Right lobe of liver (tissue), 6 donors: ENCODE results near the gene LIMCH1. TPM values are rescaled to one million over a fixed set of nuclear protein-coding genes. Genes with fewer than 3 reads are reported as not detected.

Source experiments
- ATAC-seq, 4 donors: fragments of 200-7000 bp; cut with Tn5 transposase; one replicate each; pipeline ENCODE4 v1.9.1; 2020; ENCODE audit warnings: mild to moderate bottlenecking in 4 of 4, moderate library complexity in 4 of 4
- DNase-seq, 3 donors: peaks; one replicate each; pipeline ENCODE4 v3.0.0-alpha.2; 2020
- H3K27ac ChIP-seq, 3 donors: fragments of 200-600 bp; one replicate each; pipeline ENCODE4 v1.8.0; 2022
- H3K27me3 ChIP-seq, 2 donors: fragments of 200-600 bp; one replicate each; pipeline ENCODE4 v1.8.0; 2022
- H3K36me3 ChIP-seq, 4 donors: fragments of 200-600 bp; sonication (generic) in 1 of 4; one replicate each; pipeline versions ENCODE4 v1.5.1 to v1.8.0; 2017 to 2022; ENCODE audit warnings: control low read depth in 1 of 4
- H3K4me1 ChIP-seq, 4 donors: fragments of 200-600 bp; sonication (generic) in 1 of 4; one replicate each; pipeline versions ENCODE4 v1.5.1 to v1.8.0; 2017 to 2022; ENCODE audit warnings: control low read depth in 1 of 4
- H3K4me3 ChIP-seq, 3 donors: fragments of 200-600 bp; one replicate each; pipeline ENCODE4 v1.8.0; 2022
- H3K9me3 ChIP-seq, 4 donors: fragments of 200-600 bp; sonication (generic) in 1 of 4; one replicate each; pipeline versions ENCODE4 v1.5.1 to v1.8.0; 2017 to 2022; ENCODE audit warnings: control low read depth in 1 of 4
- CTCF ChIP-seq, 4 donors: fragments of 200-600 bp in 3 of 4; fragments of 450-650 bp in 1 of 4; IDR thresholded peaks; one replicate each; pipeline versions ENCODE4 v1.5.1 to v1.8.0; 2016 to 2022; ENCODE audit warnings: antibody characterized with exemption in 4 of 4, mild to moderate bottlenecking in 2 of 4
- POLR2A ChIP-seq: fragments of 450-650 bp; IDR thresholded peaks from one replicate; pipeline ENCODE4 v1.6.1; 2017; ENCODE audit warnings: antibody characterized with exemption, mild to moderate bottlenecking
- WGBS: methylation state at CpG from one replicate; pipeline ENCODE4 v1.1.6; 2018; ENCODE audit warnings: low coverage, low lambda C conversion rate; ENCODE audit not compliant: insufficient coverage; ENCODE audit errors: missing lambda C conversion rate; 5-methylcytosine and 5-hydroxymethylcytosine counted together
- intact Hi-C, 2 donors: fragments of 100-400 bp; cut with DNase I; formaldehyde crosslinking; loops; one replicate each; pipeline versions ENCODE4 v1.11.2 to v1.14.1; 2022
- total RNA-seq, 6 experiments: library from RNA; depleted of rRNA in 2 of 6; stranded (reverse); fragments of >200 nt in 2 of 6; fragmentation: NEBNext Ultra II Directional in 3 of 6; extraction: Animal tissue kit (Norgen Biotek cat#: 25700) in 3 of 6; gene quantifications; one replicate each; pipeline versions ENCODE4 v1.1.0 to v1.2.4, GENCODE V29; 2016 to 2023
- donor health status: DM: no; HTN: yes; CAD: no.
- donor health status: DM: no; HTN: no; CAD: no.
- donor health status: DM: no; HTN: no; CAD: no.
- donor health status: DM: no; HTN: yes; CAD: no.
- donor health status: DM: no; HTN: yes; CAD: no.

LIMCH1 gene
- total RNA-seq, 6 experiments from 2014 or later: 8.3 to 26.9 (median 12.9) TPM

DNA sequence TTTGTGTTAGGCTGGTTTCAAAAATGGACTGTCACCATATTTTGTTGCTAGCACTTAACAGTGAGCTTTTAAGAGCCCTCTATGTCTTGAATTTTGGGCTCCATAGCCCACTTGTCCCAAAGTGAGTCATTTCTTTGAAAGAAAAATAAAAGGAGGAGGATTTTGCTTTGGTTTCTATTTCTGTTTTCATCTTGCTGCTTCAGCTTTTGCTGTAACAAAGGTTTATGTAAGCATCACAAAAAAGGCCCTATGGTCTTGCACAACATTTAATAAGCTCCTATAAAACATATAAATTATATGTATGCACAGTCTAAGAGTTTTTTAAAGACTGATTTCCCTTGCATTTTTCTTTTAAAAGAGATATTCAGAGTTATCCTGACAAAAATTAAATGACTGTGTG, 105.4 kb downstream of the LIMCH1 start:
- intact Hi-C loops: loop anchor here in 1 of 2 donors (10.0 kb wide), 1 partner anchor 359 kb away; no protein-coding TSS in a partner anchor
- H3K27ac ChIP-seq: no peak overlapping the region
- no peaks in the 10 kb centered on the region for H3K27me3 ChIP-seq
- no peak for ATAC-seq
- H3K4me3 ChIP-seq: no peak overlapping the region
- no peaks in the 10 kb centered on the region for H3K9me3 ChIP-seq
- peaks cover 0 to 12% (median 0%) of the 10 kb centered on the region in 4 donors for H3K4me1 ChIP-seq
- H3K36me3 ChIP-seq: peaks cover 0 to 6% (median 0%) of the 10 kb centered on the region in 4 donors
- no peak for DNase-seq
- TF ChIP-seq CTCF (IDR thresholded peaks at IDR 0.05): no peak
- TF ChIP-seq POLR2A: no peak

DNA sequence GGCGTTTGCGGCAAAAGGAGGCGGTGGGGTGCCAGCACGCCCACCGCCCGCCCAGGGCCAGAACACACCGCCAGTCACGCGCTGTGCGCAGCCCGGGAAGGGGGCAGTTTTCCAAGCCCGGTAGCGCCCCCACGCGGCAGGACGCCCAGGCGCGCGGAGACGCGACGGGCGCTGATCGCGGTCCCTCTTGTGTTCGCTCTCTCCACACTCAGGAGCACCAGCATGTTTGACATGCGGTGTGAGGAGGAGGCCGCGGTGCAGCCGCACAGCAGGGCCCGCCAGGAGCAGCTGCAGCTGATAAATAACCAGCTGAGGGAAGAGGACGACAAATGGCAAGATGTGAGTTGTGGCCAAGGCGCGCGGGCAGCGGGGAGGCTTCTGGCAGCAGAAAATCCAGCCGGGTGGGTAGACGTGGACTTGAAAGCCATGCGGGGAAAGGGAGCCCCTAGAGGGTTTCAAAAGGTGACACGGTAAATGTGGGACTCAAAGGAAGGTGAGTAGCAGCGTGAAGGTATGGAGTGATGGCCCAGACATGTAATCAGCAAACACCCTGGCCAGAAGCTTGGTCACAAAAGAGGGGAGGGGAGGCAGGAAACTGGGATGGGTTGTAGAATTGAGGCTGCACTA, 106.4 kb downstream of the LIMCH1 start:
- 14% methylated on average over 26 of the region's 41 CpGs for WGBS
- TF ChIP-seq POLR2A (no peak), CTCF (IDR thresholded peaks at IDR 0.05) (peak; percentile 73 to 96 (median 94))
- Histone ChIP-seq H3K27me3 (no peaks in the 10 kb centered on the region), H3K9me3 (no peaks in the 10 kb centered on the region), H3K4me3 (peak overlapping the region in 1 of 3 donors; percentile 9), H3K36me3 (peaks cover 0 to 6% (median 0%) of the 10 kb centered on the region in 4 donors), H3K4me1 (peaks cover 0 to 12% (median 0%) of the 10 kb centered on the region in 4 donors), H3K27ac (no peak overlapping the region)
- intact Hi-C loops: loop anchor here in 1 of 2 donors (10.0 kb wide), 1 partner anchor 360 kb away; no protein-coding TSS in a partner anchor
- DNase-seq: peak; percentile 73 to 80 (median 73)
- ATAC-seq: peak; percentile 87 to 97 (median 94)

GRCh38 chr4:41644915-41645295, 106.9 kb downstream of the LIMCH1 start:
- Histone ChIP-seq H3K27me3 (no peaks in the 10 kb centered on the region), H3K4me3 (no peak overlapping the region), H3K4me1 (peaks cover 0 to 12% (median 0%) of the 10 kb centered on the region in 4 donors), H3K9me3 (no peaks in the 10 kb centered on the region), H3K27ac (no peak overlapping the region), H3K36me3 (peaks cover 0 to 6% (median 0%) of the 10 kb centered on the region in 4 donors)
- 85% methylated on average over 6 of the region's 6 CpGs for WGBS
- no peak for ATAC-seq
- TF ChIP-seq POLR2A (no peak), CTCF (IDR thresholded peaks at IDR 0.05) (no peak)
- intact Hi-C loops: loop anchor here in 1 of 2 donors (10.0 kb wide), 1 partner anchor 360 kb away; no protein-coding TSS in a partner anchor
- no peak for DNase-seq

GRCh38 chr4:41645728-41646390, 107.9 kb downstream of the LIMCH1 start:
- 60% methylated on average over 5 of the region's 5 CpGs for WGBS
- intact Hi-C loops: loop anchor here in 1 of 2 donors (10.0 kb wide), 1 partner anchor 361 kb away; no protein-coding TSS in a partner anchor
- no peak overlapping the region for H3K27ac ChIP-seq
- no peak for ATAC-seq
- no peaks in the 10 kb centered on the region for H3K9me3 ChIP-seq
- no peak for DNase-seq
- H3K4me3 ChIP-seq: no peak overlapping the region
- TF ChIP-seq POLR2A: no peak
- no peak for TF ChIP-seq CTCF (IDR thresholded peaks at IDR 0.05)
- peaks cover 0 to 6% (median 1%) of the 10 kb centered on the region in 4 donors for H3K36me3 ChIP-seq
- H3K27me3 ChIP-seq: no peaks in the 10 kb centered on the region
- H3K4me1 ChIP-seq: peaks cover 0 to 12% (median 0%) of the 10 kb centered on the region in 4 donors
